ENCODE data around the gene FILIP1L.

The FILIP1L gene

DNA sequence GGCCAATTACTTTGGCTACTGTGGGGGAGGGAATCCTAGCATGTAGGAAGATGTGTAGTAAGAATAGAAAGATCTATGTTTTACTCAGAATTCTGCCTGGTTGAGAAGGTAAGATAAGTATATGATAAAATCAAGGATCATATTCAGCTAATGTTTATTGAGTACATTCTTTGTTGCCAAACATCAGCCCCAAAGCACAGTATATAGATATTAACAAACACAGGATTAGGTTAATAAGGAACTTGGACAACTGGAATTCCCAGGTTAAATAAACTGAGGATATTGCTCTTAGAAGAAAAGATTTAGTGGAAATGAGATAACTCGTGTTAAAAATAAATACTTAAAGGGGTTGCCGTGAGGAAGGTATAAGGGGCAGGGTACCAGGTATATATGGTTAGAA, 129.6 kb downstream of the FILIP1L start:
- no peak for TF ChIP-seq CTCF (IDR thresholded peaks at IDR 0.05)

- no peak for TF ChIP-seq CTCF (IDR thresholded peaks at IDR 0.05)
These were observed 130.2 kb downstream of the FILIP1L start for GRCh38 chr3:99984139-99984538.

DNA sequence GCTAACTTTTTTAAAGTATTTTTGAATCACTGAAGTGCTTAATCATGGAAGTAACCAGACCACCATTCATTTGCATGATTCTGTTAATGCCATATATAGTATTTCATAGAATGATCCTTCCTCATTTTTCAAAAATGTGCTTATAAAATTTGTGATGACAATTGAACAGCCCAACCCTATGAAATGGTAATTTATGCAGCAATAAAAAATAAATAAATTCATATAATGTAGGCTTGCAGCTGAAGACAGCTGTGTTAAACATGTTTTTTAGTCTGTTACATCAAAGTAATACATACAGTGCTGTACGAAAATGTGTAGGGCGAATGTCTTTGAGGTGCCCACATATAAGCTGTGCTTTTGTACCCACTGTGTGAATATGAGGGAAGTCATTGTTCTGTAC, 131.7 kb downstream of the FILIP1L start:
- no peak for TF ChIP-seq CTCF (IDR thresholded peaks at IDR 0.05)

DNA sequence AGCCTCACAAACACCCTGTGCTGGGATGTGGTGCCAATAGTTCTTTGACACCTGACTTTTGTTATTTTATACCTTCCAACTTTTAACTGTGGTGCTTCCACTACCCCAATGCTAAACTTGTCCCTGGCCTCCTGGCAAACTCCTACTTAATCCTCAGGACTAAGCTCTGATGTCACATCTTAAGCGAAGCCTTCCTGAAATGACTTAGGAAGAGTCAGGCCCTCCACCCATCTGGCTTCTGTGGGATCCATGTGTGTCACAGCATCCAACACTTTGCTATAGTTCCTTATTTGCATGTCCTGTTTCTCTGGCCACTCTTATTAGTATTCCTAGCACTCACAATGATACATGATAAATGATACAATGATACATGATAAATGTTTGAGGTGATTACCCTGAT, 133.2 kb downstream of the FILIP1L start:
- no peak for TF ChIP-seq CTCF (IDR thresholded peaks at IDR 0.05)

DNA sequence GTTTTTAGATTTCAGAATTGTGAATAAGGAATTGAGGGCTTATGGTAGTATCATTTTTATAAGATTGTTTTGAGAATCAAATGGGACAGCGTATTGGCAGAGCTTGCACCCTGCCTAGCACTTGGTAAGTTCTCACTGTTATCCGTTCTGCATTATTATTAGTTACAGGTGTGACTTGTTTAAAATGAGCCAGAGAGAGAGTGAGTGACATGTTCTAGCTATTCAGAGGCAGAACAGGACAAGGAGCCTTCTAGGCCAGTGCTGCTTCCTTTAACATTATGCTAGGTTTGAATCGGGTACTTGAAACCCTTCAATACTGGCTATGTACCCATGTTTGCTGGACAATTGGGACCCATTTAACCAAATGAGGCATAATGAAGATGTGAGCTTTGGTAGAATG, 133.7 kb downstream of the FILIP1L start:
- no peak for TF ChIP-seq CTCF (IDR thresholded peaks at IDR 0.05)

GRCh38 chr3:99978221-99978620, 136.1 kb downstream of the FILIP1L start:
- no peak for TF ChIP-seq CTCF (IDR thresholded peaks at IDR 0.05)

DNA sequence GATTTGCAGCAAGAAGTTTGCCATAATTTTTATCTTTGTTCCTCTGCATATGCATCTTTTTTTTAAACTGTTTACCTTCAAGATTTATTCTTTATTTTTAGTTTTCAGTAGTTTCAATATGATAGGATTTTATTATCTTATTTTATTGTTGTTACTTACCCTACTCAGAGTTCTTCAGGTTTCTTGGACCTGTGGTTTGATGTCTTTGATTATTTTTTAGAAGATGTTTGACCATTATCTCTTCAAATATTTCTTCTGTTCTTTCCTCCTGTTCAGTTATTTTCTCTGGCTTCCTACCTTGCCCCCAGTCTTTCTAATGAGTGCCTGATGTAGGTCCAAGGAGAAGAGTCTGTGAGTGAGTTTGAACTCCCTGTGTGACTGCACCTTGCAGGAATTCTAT, 137.7 kb downstream of the FILIP1L start:
- TF ChIP-seq CTCF (IDR thresholded peaks at IDR 0.05): no peak

GRCh38 chr3:99974989-99975388, 139.3 kb downstream of the FILIP1L start:
- no peak for TF ChIP-seq CTCF (IDR thresholded peaks at IDR 0.05)
